Muscle of back (tissue), 13 donors: Measurements from ENCODE around the gene OR51B5. TPM values are rescaled to one million over a fixed set of nuclear protein-coding genes. Genes with fewer than 3 reads are reported as not detected.
"Not testable (repeated sequence)": the region's sequence is repeated elsewhere in the genome, so short reads cannot be mapped to it uniquely, and the experiment has no call there.

Experiments used
- DNase-seq, 3 donors: peaks; one replicate each; pipeline versions ENCODE4 v3.0.0 to v3.0.0-alpha.2; 2013
- long read RNA-seq, 9 donors: transcript quantifications; one replicate each; lab custom pipeline, GENCODE V29; 2026
- polyA plus RNA-seq, 10 donors: library from polyadenylated mRNA; unstranded; fragments of 120-200 nt; gene quantifications; one replicate each; pipeline ENCODE4 v1.2.1, GENCODE V29; 2013; ENCODE audit not compliant: insufficient read length in 10 of 10

OR51B5 gene
- under 1 TPM in 1 of 10 donors, not detected in 9; 0.15 TPM for polyA plus RNA-seq
- long read RNA-seq, donor 1 = 0 reads
- long read RNA-seq, donor 2 = 0 reads
- long read RNA-seq, donor 3 = 0 reads
- long read RNA-seq, donor 4 = 0 reads
- long read RNA-seq, donor 5 = 0 reads
- long read RNA-seq, donor 6 = 0 reads
- long read RNA-seq, donor 7 = 0 reads
- long read RNA-seq, donor 8 = 0 reads
- long read RNA-seq, donor 9 = 0 reads

GRCh38 chr11:5343474-5344335, at the start of gene OR51B5:
Gene OR51B5, minus strand, starts transcription at chr11:5343524. Its CDS starts 0 bp downstream, at chr11:5343524.
- no peak for DNase-seq

GRCh38 chr11:5390210-5390609, 46.9 kb upstream of the OR51B5 start:
- DNase-seq = no peak

GRCh38 chr11:5384335-5384734, 41.0 kb upstream of the OR51B5 start:
- DNase-seq = no peak

- no peak for DNase-seq
Observed at GRCh38 chr11:5383576-5383975, 40.3 kb upstream of the OR51B5 start, which contains the start of gene OR51M1. Gene OR51M1, plus strand, starts transcription at chr11:5383812. Its CDS starts 5,587 bp downstream, at chr11:5389399.

- DNase-seq = peak in 1 of 3 donors; percentile 23
Observed at GRCh38 chr11:5380740-5381342, 37.5 kb upstream of the OR51B5 start.

GRCh38 chr11:5369789-5370188, 26.5 kb upstream of the OR51B5 start:
- peak in 1 of 3 donors; percentile 9 for DNase-seq

GRCh38 chr11:5368502-5369043, 25.2 kb upstream of the OR51B5 start:
- no peak for DNase-seq

- DNase-seq = peak in 1 of 3 donors; percentile 52
Observed at GRCh38 chr11:5367448-5368074, 24.2 kb upstream of the OR51B5 start.

- DNase-seq = no peak
Observed at GRCh38 chr11:5366856-5367255, 23.5 kb upstream of the OR51B5 start.

GRCh38 chr11:5366365-5366764, 23.0 kb upstream of the OR51B5 start:
- DNase-seq = not testable (repeated sequence)

GRCh38 chr11:5364214-5364613, 20.9 kb upstream of the OR51B5 start:
- peak in 1 of 3 donors; percentile 66 for DNase-seq

- DNase-seq = no peak
Observed at GRCh38 chr11:5363679-5364078, 20.4 kb upstream of the OR51B5 start.

- no peak for DNase-seq
Observed at GRCh38 chr11:5362017-5362625, 18.8 kb upstream of the OR51B5 start.

GRCh38 chr11:5356031-5356430, 12.7 kb upstream of the OR51B5 start:
- DNase-seq = not testable (repeated sequence)

GRCh38 chr11:5351208-5351607, 7.9 kb upstream of the OR51B5 start, which contains the start of gene OR51B6:
Gene OR51B6, plus strand, starts transcription at chr11:5351508. Its CDS starts 0 bp downstream, at chr11:5351508.
- DNase-seq = no peak

GRCh38 chr11:5349550-5349949, 6.2 kb upstream of the OR51B5 start:
- DNase-seq = no peak

GRCh38 chr11:5348551-5349194, 5.3 kb upstream of the OR51B5 start:
- DNase-seq = no peak

- no peak for DNase-seq
Observed at GRCh38 chr11:5345831-5346230, 2.5 kb upstream of the OR51B5 start.

GRCh38 chr11:5339771-5340322, 3.5 kb downstream of the OR51B5 start:
- DNase-seq = no peak

- not testable (repeated sequence) for DNase-seq
Observed at GRCh38 chr11:5337253-5337652, 6.1 kb downstream of the OR51B5 start.
